SIG-M5 treated with dmso at 0.1 percent for 504 hours (cell line): ENCODE measurements around the gene CASP10.
"Not testable (repeated sequence)": the region's sequence is repeated elsewhere in the genome, so short reads cannot be mapped to it uniquely, and the experiment has no call there.

Experiments
- DNase-seq: peaks from one replicate; lab custom pipeline; 2025; ENCODE audit not compliant: unreplicated experiment; lab: John Stamatoyannopoulos, UW

CASP10 gene

DNA sequence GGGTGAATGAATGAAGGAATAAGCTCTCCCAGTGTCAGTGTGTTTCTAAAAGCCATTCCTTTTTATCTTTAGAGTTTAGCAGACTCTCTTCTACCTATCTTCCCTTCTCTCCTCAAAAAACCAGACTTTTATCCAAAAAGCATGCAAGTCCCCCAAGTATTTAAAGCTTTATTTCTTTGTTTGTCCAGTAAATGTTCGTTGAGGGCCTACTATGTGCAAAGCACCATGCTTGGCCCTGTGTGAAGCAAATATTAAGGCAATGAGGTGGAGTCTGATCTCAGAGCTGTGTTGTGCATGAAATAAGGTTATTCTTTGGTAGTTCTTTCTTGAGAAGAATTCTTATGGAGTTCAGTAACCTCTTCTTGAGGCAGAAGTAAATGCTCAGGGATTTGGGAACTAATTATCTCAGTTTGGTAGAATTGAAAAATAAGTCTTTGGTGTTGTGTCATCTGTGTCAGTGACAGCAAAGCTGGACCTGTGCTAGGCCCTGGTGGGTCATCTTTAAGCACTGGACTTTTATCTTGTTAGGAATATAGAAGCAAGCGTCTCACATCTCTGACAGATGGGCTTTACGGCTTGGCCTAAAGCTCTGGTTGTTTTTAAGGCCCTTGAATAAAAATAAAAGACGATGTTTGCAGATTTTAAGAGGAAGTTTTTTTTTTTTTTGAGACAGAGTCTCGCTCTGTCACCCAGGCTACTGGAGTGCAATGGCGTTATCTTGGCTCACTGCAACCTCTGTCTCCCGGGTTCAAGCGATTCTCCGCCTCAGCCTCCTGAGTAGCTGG is 28.1 kb upstream of the CASP10 start:
- DNase-seq, result no peak

DNA sequence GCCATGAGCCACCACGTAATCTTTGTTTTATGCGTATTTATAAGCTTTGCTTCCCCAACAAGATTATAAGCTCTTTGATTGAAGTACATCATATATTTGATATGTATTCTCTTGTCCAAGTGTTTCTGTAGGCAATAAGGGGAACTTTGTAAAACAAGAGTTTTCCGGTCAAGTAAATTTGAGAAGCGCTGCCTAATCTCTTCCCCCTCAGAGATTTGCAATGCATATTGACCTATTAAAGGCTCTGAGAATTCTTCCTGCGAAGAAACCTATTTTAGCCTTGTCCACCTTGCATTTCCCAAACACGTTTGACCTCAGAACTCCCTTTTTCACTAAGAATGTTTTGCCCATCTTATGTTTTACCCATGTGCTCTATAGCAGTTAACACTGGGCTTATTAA is 26.9 kb upstream of the CASP10 start:
- no peak for DNase-seq

DNA sequence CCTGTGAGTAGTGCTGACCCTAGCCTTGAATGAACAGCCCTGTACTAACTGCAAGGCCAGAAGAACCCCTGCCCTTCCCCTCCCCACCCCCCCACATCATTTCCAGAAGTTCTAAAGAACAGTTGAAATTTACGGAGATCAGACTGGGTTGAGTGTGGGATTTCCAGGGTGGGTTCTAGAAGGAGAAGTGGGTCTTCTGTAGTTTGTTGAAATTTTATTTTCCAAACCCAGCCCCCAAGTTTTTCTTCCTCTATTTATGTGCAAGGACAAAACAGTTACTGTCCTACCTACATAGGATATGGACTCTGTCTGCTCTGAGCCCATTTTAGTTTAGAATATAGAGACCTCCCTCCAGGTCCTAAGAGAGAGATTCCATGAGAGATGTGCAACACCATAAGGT is 26.3 kb upstream of the CASP10 start:
- no peak for DNase-seq

DNA sequence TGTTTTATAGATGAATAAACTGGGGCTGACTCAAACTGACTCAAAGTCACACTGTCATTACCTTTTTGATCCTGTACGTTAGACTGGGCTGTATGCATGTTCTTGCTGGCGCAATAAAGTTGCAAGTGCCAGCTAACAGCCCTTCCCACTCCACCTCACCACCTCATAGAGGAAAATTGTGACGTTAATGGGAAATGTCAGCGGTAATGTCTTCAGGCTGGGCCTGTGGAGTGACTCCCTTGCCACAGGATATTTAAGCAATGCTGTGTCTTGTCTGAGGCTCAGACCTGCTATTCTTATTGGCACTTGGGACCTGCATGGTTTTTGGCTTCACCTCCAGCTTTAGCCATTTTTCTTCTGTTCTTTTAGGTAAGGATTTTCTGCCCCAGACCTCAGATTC is 25.2 kb upstream of the CASP10 start:
- peak; percentile 71 for DNase-seq

DNA sequence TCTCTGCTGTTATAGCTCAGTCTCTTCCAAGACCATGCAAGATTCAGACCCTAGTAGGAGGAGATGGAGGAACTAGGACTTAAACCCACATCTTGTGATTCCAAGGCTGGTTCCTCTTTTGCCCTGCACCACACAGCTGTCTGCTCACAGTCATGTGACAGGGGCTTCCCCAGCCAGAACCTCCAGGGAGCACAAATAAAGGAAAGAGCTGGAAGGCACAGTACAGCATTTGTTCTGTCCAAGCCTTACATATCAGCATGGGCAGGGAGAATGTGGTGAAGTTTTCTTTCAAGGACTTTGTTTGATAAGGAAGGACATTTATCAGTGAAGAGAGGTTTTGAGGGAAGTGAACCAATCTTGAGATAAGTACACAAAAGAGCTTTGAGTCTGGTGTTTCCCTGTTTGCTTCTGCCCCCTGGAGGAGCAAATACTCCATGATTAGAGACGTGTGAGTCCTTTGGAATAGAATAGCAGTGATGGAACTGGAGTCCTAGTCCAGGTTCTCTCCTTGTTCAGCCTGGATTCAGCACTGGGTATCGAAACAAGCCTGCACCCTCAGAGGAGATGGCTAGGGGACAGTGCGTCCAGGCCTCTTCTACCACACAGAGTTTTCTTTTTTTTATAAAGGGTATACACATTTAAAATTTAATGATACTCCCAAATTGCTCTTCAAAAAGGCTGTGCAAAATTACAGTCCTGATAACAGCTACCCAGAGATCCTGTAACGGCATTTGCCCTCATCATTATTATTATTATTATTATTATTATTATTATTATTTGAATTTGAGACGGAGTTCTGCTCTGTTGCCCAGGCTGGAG is 24.6 kb upstream of the CASP10 start:
- DNase-seq, result peak; percentile 96

DNA sequence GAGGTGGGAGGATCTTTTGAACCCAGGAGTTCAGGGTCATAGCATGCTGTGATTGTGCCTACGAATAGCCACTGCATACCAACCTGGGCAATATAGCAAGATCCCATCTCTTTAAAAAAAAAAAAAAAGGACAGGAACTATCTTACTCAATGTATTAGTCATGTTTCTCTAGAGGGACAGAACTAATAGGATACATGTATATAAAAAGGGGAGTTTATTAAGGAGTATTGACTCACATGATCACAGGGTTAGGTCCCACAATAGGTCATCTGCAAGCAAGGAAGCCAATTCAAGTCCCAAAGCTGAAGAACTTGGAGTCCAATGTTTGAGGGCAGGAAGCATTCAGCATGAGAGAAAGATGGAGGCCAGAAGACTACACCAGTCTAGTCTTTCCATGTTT is 18.8 kb upstream of the CASP10 start:
- no peak for DNase-seq

DNA sequence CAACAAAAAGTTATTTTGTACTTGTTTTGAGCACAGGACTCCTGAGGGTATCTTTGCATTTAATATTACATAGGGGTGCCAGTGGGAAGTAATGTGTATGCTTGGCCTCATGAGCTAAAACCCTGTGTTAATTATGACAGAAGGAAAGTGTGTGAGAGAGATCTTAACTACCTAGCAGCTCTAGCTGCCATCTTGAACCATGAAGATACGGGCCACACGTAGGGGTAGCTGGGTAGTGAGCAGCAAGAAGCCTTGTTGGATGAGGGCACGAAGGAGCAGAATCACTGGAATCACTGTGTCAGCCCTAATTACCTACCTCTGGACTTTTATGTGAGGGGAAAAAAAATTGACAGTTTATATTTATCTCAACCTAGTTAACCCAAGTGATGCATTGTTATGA is 15.4 kb upstream of the CASP10 start:
- no peak for DNase-seq

DNA sequence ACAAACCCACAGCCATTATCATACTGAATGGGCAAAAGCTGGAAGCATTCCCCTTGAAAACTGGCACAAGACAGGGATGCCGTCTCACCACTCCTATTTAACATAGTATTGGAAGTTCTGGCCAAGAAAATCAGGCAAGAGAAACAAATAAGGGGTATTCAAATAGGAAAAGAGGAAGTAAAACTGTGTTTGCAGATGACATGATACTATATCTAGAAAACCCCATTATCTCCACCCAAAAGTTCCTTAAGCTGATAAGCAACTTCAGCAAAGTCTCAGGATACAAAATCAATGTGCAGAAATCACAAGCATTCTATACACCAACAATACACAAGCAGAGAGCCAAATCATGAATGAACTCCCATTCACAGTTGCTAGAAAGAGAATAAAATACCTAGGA is 14.4 kb upstream of the CASP10 start:
- DNase-seq, result peak; percentile 30

DNA sequence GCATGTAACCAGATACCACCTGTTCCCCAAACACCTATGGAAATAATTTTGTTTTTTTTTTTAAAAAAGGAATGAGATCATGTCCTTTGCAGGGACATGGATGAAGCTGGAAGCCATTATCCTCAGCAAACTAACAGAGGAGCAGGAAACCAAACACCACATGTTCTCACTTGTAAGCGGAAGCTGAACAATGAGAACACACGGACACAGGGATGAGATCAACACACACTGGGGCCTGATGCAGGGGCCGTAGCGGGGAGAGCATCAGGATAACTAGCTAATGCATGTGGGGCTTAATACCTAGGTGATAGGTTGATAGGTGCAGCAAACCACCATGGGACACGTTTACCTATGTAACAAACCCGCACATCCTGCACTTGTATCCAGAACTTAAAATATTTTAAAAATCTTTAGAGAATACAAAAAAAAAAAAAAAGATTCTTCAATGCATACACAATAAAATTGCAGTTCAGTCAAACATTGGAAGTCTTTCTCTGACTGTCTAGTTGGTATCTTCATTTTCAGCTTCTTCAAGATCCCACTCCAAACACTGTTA is 11.6 kb upstream of the CASP10 start:
- DNase-seq, result no peak

DNA sequence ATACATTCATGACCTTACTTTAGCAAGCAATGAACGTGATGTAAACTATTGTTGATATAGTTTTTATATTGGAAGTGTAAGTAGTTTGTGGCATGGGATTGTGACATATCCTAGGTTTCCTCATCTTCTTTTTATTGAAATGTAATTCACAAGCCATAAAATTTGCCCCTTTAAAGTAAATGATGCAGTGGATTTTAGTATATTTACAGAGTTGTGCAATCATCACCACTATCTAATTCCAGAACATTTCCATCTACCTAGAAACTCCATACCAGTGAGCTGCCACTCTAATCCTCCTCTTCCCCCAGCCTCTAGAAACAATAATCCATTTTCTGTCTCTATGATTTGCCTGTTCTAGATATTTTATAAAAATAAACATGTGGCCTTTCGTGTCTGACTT is 10.7 kb upstream of the CASP10 start:
- no peak for DNase-seq

DNA sequence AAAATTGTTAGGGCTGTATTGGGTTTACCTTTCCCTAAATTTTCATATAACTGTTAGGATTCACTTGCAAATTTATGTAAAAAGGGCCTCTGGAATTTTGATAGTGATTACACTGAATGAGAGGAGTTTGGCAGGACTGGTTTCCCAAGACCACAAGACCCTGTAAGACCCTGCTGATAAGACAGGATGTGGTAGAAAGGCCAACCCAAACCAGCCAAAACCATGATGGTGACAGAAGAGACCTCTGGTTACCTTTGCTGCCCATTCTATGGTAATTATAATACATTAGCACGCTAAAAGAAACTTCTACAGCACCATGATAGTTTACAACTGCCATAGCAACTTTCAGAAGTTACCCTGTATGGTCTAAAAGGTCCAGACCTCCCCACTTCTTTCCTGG is 8.3 kb upstream of the CASP10 start:
- DNase-seq, result no peak

DNA sequence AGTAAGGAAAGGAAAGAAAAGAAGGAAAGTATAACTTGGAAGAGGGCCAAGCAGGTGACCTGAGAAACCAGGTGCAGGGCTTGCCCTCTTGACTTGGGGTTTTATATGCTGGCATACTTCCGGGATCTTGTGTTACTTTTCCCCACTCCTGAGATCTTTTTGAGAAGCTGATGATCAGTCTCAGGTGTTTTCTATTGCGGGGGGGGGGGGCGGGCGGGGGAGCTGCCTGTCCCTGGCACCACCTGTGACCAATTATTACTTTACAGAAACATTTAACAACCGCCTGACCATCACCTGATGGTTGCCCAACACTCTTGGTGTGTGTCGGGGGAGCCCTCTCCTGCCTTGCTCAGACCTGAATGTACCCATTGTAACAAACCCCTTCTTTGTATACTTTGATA is 6.9 kb upstream of the CASP10 start:
- no peak for DNase-seq

DNA sequence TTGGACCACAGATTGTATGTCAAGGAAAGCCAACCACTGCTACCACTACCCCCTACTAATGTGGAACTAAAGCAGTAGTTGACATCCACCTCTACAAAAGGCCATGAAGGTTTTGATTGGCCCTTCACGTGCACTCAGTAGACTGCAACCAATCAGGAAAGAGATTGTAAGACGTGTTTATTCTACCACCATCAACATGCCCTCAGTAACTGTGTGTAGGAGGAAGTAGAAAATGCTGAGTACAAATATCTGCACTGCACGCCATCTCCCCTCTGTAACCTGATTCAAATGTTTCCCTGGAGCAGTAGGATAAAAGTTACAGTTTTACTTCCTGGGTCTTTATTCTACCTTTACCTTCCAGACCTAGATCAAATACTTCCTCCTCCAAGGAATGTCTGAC is 2.9 kb upstream of the CASP10 start:
- peak; percentile 27 for DNase-seq

DNA sequence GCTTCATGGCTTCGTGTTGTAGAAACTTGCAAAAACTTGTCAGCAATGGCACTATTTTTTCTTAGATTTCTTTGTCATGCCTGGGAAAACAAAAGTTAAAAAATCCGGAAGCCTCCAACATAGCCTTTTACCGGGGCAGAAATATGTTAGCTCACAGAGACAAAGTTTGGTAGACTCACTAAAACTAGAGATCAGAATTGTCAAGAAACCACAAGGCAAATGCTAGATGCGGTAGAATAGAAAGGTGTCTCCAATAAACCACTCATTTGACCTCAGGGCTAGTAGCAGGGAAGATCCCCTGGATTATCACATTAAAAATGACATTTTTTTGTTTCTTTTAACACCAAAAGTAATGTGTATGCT is 405 bp downstream of the CASP10 start:
- DNase-seq, result no peak

DNA sequence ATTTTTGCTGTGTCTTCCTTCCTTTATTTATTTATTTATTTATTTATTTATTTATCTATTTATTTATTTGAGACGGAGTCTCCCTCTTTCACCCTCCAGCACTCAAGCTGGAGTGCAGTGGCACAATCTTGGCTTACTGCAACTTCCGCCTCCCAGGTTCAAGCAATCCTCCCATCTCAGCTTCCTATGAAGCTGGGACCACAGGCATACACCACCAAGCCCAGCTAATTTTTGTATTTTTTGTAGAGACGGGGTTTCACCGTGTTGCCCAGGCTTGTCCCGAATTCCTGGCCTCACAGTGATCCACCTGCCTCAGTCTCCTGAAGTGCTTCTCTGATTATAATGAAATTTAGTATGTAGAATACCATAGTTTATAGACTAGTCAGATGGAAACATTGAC is 894 bp downstream of the CASP10 start:
- DNase-seq, result peak; percentile 24

DNA sequence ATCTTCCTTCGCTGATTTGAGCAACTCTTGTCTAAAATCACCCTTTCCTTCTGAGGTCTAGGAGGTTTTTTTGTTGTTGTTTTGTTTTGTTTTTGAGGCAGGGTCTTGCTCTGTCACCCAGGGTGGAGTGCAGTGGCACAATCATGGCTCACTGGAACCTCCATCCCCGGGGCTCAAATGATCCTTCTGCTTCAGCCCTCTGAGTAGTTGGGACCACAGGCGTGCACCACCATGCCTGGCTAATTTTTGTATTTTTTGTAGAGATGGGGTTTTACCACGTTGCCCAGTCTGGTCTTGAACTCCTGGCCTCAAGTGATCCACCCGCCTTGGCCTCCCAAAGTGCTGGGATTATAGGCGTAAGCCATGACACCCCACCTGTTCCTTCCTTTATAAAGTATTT is 1.3 kb downstream of the CASP10 start:
- DNase-seq, result not testable (repeated sequence)

DNA sequence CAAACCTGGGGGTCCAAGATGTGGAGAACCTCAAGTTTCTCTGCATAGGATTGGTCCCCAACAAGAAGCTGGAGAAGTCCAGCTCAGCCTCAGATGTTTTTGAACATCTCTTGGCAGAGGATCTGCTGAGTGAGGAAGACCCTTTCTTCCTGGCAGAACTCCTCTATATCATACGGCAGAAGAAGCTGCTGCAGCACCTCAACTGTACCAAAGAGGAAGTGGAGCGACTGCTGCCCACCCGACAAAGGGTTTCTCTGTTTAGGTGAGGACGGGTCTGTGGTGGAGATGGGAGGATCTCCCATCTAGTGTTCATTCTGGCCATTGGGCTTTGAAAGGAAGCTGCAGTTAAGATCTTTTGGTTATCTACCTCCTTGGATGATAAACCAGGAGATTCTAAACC is 2.9 kb downstream of the CASP10 start:
- DNase-seq, result no peak

DNA sequence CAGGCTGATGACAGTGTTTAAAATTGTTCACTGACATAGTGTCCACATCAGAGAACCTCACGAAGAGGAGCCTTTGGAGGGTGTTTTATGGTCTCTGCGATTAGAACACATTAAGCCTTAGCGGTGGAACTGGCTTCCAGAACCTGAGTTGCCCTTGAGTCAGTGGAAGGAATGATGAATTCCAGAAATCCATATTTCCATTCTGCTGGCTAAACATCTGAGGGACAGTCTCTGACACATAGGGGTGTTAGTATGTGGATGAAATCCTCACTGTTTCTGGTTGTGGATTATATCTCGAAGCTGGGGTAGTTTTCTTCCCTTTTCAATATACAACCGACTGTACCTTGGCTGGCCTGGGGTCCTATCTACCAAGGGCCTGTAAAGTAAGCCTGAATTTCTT is 4.0 kb downstream of the CASP10 start:
- DNase-seq, result no peak

DNA sequence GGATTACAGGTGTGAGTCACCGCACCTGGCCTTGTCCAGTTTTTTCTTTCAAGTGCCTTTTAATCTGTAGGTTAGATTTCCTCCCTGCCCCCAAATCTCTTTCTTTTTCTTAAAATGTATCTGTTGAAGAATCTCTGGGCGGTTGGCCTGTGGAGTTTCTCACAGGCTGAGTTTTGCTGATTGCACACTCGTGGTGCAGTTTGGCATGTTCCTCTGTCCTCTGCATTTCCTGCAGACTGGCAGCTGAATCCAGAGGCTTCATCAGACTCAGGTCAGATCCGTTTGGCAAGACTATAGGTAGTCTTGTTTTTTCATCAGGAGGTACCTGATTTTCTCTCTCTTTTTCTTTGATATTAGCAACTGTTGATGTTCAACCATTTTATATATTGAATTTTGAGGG is 5.5 kb downstream of the CASP10 start:
- DNase-seq, result no peak

DNA sequence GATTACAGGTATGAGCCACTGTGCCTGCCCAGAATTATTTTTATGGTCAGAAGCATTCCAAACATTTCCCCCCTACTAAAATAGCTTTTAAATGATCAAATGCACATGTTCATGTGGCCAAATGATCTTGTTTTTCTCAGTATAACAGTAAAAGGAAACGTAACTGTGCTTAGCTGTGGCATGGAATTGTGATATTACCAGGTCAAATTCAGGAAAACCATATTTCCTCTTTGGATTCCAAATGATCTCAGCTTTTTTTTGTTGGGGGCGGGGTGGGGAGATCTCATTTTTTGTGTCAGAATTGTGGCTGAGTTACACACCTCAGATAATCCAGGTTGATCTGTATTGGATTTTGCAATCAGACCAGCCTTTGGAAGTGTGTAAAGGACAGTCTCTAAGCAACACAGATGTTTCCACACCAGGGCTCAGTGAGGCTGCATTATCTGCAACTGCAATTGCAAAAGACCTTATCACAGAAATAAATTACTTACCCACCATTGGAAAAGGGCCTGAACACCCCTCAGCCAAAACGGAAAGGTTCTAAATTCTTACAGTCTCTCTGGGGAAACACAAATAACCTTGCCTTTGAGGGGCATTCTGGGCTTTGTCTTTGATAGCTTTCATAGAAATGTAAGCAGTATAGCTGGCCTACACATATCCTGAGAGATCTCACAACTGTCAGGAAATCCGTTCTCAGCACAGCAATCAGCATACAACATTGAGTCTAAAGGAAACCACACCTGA is 8.4 kb downstream of the CASP10 start:
- peak; percentile 51 for DNase-seq

DNA sequence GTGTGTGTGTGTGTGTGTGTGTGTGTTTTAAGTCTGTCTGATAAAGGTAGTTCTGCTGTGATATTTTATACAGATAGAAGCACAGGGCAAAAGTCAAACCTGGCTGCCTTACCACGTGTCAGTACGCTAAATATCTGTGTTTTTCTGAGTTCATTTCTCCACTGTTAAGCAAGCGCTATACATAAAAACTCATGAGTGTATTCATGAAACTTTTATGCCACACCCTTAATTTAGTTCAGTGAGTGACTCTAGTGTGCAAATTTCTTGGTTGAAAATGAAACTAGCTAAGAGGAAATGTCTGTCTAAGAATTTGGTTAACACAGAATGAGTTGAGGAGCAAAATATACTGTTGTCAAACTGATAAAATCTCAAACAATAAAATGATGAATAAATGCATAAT is 11.2 kb downstream of the CASP10 start:
- peak; percentile 86 for DNase-seq

DNA sequence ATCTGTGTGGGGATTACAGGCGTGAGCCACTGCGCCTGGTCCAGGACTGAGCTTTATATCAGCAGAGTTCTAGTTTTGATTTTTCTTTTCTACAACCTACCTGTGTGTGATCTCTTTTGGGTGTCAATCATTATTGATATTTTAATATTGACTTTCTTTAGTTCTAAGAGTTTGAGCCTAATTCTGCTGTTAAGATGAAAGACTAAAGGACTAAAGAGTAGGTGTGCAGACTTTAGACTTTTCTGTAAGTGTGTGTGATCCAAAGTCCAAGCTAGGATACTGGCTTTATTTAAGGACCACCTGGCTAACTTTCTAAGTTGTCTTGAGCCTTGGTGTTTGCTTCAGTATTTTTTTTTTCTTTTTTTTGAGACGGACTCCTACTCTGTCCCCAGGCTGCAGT is 12.4 kb downstream of the CASP10 start:
- DNase-seq, result no peak
